Thyroid gland (tissue), 4 donors: ENCODE results near the gene EFTUD2.

Source experiments
- POLR2A ChIP-seq, 2 donors: fragments of 450-650 bp; IDR thresholded peaks; one replicate each; pipeline ENCODE4 v1.6.1; 2017; ENCODE audit warnings: antibody characterized with exemption in 2 of 2, mild to moderate bottlenecking in 2 of 2, moderate library complexity in 1 of 2
- TF ChIP-seq, protein P1 (sequence below), 6 experiments: fragments of 200-600 bp in 3 of 6; fragments of 450-650 bp in 3 of 6; sonication (generic) in 3 of 6; IDR thresholded peaks; one replicate each; pipeline ENCODE4 v1.5.1; 2016 to 2019; ENCODE audit warnings: antibody characterized with exemption in 6 of 6, mild to moderate bottlenecking in 2 of 6, inconsistent platforms in 1 of 6, moderate library complexity in 1 of 6

DNA sequence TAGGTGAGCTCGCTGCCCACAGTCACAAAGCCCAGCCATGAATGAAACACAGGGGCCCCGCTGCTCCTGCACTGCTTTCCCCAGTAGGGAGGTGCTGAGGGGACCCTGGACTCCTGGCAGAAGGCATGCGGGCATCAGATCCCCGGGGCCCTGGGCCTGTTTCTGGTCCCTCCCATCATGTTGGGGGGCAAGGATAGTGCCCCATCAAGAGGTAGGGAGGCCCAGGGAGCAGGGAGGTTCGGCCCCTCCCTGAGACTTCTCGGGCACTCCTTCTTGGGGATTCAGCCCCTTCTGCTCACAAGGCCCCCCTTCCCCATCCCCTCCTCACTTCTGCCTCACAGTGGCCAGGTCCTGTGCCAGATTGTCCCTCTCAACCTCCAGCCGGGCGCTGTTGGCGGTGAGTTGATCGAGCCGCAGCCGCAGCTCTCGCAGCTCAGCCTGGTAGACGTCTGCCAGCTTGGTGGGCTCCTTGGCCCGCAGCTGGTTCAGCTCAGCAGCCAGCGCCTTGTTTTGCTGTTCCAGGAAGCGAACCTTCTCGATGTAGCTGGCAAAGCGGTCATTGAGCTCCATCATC lies 15.5 kb upstream of the EFTUD2 start:
- TF ChIP-seq, protein P1, sequence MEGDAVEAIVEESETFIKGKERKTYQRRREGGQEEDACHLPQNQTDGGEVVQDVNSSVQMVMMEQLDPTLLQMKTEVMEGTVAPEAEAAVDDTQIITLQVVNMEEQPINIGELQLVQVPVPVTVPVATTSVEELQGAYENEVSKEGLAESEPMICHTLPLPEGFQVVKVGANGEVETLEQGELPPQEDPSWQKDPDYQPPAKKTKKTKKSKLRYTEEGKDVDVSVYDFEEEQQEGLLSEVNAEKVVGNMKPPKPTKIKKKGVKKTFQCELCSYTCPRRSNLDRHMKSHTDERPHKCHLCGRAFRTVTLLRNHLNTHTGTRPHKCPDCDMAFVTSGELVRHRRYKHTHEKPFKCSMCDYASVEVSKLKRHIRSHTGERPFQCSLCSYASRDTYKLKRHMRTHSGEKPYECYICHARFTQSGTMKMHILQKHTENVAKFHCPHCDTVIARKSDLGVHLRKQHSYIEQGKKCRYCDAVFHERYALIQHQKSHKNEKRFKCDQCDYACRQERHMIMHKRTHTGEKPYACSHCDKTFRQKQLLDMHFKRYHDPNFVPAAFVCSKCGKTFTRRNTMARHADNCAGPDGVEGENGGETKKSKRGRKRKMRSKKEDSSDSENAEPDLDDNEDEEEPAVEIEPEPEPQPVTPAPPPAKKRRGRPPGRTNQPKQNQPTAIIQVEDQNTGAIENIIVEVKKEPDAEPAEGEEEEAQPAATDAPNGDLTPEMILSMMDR (IDR thresholded peaks at IDR 0.05): no peak
- TF ChIP-seq POLR2A (IDR thresholded peaks at IDR 0.05): no peak
